GM19372 (cell line): ENCODE results near the gene PPFIBP1.
"Not testable (repeated sequence)": the region's sequence is repeated elsewhere in the genome, so short reads cannot be mapped to it uniquely, and the experiment has no call there.

Experiments
- ATAC-seq: cut with Tn5 transposase; IDR thresholded peaks from one replicate; pipeline ENCODE4 v1.9.1; 2021; ENCODE audit warnings: mild to moderate bottlenecking, low read depth, moderate library complexity; ENCODE audit not compliant: unreplicated experiment

Gene PPFIBP1

DNA sequence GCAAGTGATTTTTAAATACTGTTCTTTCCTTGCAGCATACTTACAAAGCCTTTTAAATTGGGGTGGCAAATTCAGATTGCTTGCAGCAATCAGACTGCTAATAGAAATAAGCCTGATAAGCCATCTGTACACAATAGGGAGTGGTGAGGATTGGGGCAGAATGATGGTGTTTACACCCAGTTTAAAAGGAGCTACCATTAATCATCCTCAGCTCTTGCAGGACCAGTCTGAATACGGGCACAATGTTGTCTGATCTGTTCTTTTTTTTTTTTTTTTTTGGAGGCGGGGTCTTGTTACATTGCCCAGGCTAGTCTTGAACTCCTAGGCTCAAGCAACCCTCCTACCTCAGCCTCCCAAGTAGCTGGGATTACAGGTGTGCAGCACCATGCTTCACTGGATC lies 122.1 kb downstream of the PPFIBP1 start:
- ATAC-seq: no peak

DNA sequence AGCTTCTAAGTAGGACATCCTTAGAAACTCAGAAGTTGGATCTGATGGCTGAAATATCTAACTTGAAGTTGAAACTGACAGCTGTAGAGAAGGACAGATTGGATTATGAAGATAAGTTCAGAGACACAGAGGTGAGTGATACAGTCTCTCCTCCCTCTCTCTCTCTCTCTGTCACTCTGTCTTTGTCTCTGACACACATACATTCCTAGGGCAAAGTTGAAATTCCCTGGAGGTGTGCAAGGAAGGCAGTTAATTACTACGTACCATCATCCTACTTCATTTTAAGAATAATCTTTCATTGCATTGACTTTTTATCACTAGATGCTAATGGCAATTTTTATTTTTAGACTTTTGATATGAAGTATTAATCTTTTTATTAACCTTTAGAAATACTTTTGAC lies 126.0 kb downstream of the PPFIBP1 start:
- no peak for ATAC-seq

DNA sequence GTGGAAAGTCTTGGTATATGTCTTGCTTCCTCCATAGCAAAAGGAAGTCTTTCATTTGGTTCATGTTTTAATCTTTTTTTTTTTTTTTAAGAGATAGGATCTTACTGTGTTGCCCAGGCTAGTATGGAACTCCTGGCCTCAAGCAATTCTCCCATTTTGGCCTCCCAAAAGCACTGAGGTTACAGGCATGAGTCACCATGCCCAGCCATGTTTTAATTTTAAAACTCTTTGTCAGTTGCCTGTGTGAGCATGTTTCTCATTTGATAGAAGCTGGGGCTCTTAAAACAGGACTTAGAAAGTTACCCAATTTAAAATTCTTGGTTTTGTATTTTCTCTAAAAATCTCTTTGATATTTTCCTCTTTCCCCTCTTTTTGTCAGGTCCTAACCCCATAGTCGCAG lies 127.2 kb downstream of the PPFIBP1 start:
- ATAC-seq: no peak

DNA sequence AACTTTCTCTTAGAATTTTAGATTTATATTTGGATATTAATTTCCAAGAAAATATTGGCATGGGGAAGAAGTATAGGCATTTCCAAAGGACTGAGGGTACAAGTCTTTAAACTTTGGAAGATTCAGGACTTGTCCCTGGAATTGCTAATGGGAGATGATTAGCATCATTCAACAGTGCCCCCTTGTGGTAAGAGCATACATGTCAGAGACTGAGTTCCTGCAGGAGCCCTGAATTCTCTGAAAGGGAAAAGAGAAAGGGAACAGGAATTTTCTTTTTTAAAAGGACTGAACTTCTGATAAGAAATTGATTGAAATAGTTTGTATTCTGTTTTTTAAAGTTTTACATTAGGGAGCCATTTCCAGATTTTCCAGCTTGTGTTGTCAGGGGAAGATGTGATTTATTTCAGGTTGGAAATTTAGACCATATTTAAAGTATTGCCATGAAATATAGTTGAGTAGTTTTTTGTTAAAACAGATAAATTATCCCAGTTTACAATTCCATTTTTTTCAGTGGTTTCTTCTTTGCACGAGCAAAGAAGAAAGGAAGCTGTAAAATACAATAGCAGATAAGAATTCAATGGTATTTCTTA lies 128.3 kb downstream of the PPFIBP1 start:
- ATAC-seq: no peak

DNA sequence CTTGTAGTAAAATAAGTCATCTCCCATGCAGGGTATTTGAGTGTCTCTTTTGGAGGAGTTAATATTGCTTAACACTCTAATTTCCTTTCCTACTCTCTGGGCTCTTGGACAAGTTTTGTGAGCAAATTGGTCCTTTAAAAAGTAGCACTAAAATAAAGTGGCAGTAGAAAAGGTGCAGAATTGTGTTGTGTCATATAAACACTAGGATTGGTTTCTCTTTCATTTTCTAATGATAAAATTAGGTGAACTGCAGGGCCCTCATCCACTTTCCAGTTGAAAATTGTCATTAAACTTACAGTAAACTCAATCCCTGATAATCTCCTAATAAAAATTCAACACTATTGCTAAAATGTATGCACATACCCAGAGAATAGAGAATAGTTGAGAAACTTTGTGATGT lies 129.7 kb downstream of the PPFIBP1 start:
- ATAC-seq: no peak

DNA sequence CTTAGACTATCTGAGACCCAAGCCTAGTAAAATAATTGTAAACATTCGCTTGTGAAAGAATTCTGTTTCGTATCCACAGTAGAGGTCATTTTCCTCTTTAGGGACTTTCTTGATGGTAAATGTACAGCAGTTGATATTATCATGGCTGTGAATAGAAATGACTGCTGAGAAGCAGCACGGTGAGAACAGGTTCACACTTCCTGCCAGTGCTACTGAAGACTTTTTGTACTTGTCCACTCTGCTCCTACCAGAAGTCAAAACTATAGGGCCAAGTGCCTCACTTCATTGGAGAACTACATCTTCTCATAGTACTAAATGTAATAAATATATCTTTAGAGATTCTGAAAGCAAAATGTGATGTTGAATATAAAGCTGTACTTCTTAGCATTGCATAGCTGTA lies 131.5 kb downstream of the PPFIBP1 start:
- ATAC-seq: not testable (repeated sequence)

DNA sequence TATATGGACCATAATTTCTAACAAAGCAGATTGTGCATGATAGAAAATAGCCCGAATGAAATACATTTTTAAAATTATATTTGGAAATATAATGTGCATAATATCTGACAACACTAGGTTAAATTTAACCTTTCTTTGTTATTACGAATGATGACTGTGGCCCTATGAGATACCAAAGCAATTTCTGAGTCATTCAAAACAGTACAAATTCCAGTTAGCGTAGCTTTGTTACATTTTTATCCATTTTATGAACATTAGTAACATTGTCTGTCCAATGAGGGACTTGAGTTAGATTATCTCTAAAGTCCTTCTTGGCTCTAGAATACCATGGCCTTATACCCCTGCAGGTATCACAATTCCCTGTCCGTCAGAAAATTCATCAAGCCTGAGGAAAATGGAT lies 133.3 kb downstream of the PPFIBP1 start:
- no peak for ATAC-seq

DNA sequence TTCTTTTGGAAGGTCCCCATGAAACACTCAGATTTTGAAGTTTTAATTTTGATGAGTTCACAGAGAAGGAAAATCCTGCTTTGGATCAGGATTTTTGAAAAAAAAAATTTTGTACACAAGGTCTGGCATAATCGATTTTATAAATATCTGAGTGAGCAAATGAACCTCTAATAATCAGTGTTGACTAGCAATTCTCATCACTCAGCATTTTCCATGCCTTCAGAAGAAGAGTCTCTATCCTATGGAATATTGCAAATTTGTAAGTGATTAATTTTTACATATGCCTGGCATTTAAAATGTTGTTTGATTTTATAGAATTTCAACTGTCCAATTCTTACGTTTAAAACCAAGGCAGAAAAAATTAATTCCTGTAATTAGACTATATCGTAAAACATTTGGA lies 141.7 kb downstream of the PPFIBP1 start:
- ATAC-seq: no peak

DNA sequence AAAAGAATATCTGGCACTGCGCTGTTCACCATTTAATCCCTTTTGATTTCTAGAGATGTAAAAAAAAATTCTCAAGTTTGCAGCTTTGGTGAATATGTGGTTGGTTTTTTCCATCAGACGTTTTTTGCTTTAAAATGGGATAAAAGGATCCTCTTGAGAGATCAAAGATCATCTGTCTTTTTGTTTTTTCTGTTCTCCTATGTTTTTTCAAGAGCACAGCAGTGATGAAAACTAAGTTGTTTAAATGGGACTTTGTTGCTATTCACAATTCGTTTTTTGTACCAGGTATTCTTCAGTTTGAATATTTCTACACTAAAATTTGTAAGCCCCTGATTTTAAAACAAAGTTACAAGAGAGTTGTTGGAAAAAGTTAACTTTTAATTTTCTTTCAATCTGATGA lies 142.5 kb downstream of the PPFIBP1 start:
- ATAC-seq: no peak

DNA sequence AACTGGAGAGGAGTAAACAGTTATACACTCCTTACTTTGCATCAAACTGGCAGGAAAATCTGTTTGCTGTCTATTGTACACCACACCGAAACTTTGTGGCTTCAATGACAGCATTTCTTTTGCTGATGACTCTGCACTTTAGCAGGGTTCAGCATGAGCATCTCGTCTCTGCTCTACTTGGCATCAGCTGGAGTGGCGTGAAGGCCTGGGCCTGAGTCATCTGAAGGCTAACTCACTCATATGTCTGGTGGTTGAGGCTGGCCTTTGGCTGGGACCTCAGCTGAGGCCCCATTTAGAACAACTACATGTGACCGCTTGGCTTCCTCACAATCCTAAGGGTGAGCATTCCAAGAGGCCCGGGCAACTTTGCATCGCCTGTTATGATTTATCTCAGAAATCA lies 143.5 kb downstream of the PPFIBP1 start:
- ATAC-seq: no peak

DNA sequence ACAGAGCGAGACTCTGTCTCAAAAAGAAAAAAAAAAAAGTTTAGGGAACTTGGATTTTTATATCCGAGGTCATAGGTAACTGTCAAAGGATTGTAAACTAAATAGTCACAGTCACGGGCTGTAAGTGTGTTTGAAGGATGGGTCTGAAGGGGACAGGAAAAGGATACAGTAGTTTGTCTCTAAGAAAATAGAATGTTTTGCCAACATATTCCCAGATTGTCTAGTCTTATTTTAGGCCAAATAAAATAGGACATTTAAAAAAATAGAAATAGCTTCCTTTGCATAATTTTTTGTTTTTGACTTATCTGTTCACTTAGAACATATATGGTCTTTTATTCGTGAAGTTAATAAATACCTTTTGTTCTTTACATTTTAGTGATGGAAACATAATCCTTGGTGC lies 148.0 kb downstream of the PPFIBP1 start:
- no peak for ATAC-seq

DNA sequence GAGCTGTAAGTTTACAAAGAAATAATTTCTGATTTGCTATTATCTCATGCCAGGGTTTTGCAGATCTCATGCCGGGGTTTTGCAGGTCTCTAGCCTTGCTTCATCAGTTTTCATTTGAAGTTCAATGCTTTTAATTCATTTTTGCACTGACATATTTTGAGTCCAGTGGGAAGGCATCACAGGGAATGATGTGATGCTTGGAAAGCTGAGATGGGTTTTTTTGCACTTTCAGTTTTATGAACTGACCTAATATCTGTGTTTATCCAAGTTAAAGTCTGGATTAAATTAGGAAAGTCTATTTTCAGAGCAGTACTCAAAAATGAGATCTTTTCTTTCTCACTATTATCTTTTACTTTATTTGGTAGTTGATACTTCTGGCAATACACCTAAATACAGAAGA lies 148.6 kb downstream of the PPFIBP1 start:
- ATAC-seq: no peak

DNA sequence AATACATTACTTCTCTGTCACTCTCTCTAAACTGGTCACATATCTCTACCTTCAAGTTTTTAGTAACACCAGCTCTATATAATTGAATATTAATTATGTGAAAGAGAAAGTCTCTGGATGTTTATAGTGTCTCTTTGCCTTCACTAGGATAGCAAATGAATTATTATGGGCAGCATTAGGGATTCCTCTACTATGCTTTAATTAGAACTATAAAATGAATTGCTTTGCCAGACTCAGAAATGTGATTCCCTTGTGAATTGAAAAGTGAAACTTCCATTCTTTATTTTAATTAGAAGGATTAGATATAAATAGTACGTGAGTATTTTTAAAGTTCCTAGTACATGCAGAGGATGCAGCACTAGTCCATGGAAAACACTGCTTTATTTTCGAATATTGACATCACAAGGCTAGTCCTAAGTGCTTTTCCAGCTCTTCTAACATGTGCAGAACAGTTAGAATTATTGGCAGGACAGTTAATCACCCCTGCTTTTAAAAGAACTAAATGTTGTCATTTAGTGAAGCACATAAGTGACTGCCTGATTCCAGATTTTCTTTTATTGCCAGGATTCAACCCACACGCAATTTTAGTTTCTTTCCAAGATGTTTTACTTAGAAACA lies 149.2 kb downstream of the PPFIBP1 start:
- ATAC-seq: no peak

DNA sequence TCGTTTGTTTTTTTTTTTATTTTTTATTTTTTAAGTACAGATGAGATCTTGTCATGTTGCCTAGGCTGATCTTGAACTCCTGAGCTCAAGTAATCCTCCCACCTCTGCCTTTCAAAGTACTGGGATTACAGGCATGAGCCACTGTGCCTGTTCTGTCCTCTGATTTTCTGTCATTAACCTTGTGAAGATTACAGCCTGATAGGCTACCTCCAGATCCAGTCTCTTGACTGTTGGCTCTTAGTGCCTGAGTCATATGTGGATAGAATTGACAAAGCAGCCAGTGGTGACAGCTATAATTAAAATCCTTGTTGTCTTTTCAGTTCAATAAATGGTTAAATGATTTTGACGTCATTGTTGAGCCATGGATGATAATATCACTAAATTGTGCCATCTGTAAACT lies 151.0 kb downstream of the PPFIBP1 start:
- no peak for ATAC-seq

DNA sequence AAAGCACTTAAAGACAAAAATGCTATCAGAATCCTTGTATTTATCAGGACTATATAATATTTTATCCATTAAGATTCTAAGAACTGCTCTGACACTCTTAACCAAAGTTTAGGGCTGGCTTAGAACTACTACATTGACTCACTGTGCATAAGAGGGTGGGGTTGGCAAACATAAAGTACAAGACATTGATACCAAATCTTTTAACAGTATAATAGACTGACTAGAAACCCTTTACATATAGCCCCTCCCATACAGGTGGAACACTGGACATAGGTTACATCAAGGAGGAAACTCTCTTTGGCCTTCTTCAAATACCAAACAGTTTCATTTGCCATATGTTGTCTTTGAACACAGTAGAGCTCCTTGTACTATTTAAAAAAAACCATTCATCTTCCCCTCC lies 156.6 kb downstream of the PPFIBP1 start:
- no peak for ATAC-seq

DNA sequence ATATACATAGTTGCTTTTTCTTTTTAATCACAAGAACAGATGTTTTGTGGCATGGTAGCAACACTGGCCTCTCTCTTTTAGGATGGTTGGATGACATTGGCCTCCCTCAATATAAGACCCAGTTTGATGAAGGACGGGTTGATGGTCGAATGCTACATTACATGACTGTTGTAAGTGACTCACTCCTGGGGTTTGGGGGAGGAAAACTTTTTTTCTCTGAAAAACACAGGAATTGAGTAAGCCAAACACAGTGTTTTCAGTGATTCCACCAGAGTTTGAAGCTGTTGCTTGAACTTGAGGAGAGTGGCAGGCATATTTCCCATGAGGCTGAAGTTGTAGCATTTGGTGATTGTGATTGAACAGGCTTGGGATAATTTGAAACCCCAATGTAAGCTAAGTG lies 158.5 kb downstream of the PPFIBP1 start:
- ATAC-seq: no peak

DNA sequence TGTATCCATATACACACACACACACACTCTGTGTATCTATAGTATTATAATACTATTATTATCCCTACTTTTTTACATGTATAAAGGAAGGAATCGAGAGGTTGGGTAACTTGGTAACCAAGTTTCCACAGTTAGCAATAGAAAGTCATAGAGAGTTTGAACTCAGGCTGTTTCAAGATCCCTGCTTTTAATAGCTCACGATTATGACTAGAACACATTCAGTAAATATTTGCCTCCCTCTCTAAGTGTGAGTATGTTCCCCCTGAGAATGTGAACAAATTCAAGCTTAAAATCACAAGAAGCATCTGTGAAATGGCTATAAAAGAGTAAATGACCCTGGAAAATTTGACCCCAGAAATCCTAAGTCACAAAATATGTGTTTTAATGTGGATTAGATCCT lies 161.3 kb downstream of the PPFIBP1 start:
- no peak for ATAC-seq

DNA sequence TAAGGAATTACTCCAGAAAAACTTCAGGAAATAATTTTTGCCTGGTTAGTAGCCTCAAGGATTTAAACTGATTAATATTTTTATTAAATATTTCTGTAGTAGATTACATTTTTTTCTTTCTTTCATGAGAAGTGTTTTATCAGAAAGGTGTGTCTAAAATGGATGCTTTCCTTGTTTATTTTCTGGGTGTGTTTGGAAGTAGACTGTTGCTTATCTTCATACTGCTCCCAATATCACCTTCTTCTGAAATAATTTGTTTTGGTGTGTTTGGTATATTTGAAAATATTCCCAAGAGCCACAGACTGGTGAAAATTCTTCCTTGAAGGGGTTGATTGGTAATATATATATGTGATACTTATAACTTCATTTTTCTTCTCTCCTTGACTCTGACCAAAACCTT lies 162.1 kb downstream of the PPFIBP1 start:
- ATAC-seq: no peak

DNA sequence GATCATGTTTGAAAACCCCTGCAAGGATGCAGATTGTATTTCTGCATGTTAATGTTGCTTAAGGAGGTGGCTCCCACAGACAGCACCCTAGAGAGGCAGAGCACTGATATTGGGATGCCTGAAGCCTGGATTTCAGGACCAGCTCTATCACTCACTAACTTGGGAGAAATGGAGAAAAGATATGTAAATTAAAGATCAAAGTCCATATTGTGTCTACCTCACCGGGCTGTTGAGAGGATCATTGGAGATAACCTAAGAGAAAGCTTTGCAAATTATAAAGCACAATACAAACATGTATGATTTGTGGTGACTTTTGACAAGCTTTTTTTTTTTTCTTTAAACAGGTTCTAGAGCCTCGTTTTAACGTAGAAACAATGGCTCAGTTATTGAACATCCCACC lies 164.7 kb downstream of the PPFIBP1 start:
- ATAC-seq: no peak

DNA sequence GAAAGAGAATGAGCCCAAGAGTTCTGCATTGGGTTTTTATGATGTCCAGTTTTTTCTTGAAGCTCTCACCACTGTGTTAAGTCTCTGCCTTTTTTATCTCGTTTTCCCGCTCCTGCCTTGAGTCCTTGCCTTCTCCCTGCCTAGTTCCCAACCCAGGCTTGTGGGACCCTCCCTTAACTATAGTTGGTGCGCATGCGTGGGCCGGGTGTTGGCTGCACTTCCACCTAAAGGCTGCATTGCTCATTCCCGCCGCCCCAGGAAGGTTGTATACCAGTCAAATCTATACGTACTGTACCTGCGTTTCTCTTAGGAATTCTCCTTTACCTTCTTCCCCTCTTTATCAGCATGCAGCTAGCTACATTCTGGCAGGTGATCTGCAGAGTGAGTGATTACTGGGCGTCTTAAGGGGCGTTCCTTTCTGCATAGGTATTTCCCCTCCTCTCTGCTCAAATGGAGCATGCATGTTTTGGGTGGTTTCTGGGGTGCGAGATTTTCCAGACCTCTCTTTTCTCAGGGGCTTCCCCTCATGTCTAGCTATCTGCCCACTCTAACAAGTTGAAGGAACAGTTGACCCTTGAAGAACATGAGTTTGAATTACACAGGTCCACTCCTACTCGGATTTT lies 165.7 kb downstream of the PPFIBP1 start:
- ATAC-seq: no peak

DNA sequence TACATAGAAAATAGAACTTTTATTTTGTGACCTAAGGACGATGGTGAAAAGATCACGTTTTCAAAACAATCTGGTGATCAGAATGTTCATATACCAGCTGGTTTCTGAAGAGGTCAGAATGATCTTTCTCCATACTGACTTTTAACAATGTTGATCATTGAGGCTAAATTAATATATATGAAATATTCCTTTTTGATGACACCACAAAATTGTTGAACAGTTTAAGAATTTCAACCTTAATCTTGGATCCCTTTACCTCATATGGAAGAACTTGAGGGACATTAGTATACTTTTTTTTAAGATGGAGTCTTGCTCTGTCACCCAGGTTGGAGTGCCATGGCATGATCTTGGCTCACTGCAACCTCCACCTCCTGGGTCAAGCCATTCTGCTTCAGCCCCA lies 169.4 kb downstream of the PPFIBP1 start:
- no peak for ATAC-seq

DNA sequence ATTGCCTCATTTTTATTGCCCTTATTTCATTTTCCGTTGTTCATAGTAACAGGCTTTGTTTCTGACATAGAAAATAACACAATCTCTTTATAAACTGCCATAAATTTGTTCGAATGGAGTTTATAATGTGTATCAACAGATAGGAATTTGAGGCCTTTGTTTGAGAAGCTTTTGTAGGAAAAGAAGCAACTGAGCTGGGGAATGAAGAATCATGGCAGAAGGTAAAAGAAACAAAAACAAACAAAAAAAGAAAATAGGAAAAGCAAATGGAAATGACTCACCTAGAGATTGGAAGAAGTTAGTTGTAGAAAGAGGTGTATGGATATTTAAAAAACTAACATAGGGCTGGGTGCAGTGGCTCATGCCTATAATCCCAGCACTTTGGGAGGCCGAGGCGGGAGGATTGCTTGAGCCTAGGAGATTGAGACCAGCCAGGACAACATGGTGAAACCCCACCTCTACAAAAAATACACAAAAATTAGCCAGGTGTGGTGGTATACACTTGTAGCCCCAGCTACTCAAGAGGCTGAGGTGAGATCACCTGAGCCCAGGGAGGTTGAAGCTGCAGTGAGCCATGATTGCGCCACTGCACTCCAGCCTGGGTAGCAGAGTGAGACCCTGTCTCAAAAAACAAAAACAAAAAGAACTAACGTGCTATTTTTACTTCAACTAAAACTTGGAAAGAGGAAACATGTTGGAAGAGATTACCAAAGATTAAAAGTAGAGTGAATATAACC lies 171.7 kb downstream of the PPFIBP1 start:
- ATAC-seq: no peak
